ENCODE data around the gene ENOX1. TPM values are rescaled to one million over a fixed set of nuclear protein-coding genes. Genes with fewer than 3 reads are reported as not detected.
"Not testable (repeated sequence)": the region's sequence is repeated elsewhere in the genome, so short reads cannot be mapped to it uniquely, and the experiment has no call there.

ENOX1 gene
- polyA plus RNA-seq, 1 donor (not counting 4 experiments of a cell fraction or from before 2014, with no cell fraction given), result 1.1 TPM

- no peaks in the 10 kb centered on the region for H4K20me1 ChIP-seq (ENCODE audit: control insufficient read depth, extremely low read depth, insufficient read depth, low read length)
- peak overlapping the region; percentile 49 for H3K4me2 ChIP-seq (ENCODE audit: control insufficient read depth, extremely low read depth, insufficient read depth, low read depth, low read length)
- H3K9me1 ChIP-seq (ENCODE audit: control insufficient read depth, extremely low read depth, insufficient read depth, low read length), result no peaks in the 10 kb centered on the region
- DNase-seq (ENCODE audit: low read depth, low spot score), result no peak
- FAIRE-seq, result peak; percentile 80
- H3K27me3 ChIP-seq (ENCODE audit: control insufficient read depth, extremely low read depth, insufficient read depth, low read length), result no peaks in the 10 kb centered on the region
- peaks cover 10% of the 10 kb centered on the region for H3K4me1 ChIP-seq (ENCODE audit: control insufficient read depth, extremely low read depth, insufficient read depth, low read length)
- no peak overlapping the region for H3K4me3 ChIP-seq (ENCODE audit: control insufficient read depth in 2 of 3, extremely low read depth in 1 of 3, insufficient read depth in 2 of 3, low read depth in 1 of 3, low read length in 3 of 3)
- no peak for TF ChIP-seq EZH2 (IDR thresholded peaks at IDR 0.05; ENCODE audit: low read length)
- TF ChIP-seq, protein P1, sequence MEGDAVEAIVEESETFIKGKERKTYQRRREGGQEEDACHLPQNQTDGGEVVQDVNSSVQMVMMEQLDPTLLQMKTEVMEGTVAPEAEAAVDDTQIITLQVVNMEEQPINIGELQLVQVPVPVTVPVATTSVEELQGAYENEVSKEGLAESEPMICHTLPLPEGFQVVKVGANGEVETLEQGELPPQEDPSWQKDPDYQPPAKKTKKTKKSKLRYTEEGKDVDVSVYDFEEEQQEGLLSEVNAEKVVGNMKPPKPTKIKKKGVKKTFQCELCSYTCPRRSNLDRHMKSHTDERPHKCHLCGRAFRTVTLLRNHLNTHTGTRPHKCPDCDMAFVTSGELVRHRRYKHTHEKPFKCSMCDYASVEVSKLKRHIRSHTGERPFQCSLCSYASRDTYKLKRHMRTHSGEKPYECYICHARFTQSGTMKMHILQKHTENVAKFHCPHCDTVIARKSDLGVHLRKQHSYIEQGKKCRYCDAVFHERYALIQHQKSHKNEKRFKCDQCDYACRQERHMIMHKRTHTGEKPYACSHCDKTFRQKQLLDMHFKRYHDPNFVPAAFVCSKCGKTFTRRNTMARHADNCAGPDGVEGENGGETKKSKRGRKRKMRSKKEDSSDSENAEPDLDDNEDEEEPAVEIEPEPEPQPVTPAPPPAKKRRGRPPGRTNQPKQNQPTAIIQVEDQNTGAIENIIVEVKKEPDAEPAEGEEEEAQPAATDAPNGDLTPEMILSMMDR (optimal IDR thresholded peaks at IDR 0.05 in 1 of 3, IDR thresholded peaks at IDR 0.05 in 1 of 3, conservative IDR thresholded peaks at IDR 0.05 in 1 of 3; ENCODE audit: extremely low read depth in 1 of 3, insufficient read depth in 2 of 3, low read length in 3 of 3), result no peak
- H2AFZ ChIP-seq (ENCODE audit: control insufficient read depth, low read length), result no peak overlapping the region
- no peak overlapping the region for H3K9ac ChIP-seq (ENCODE audit: control insufficient read depth, extremely low read depth, insufficient read depth, low read length)
- H3K79me2 ChIP-seq (ENCODE audit: control insufficient read depth, insufficient read depth, low read length), result no peaks in the 10 kb centered on the region
- no peaks in the 10 kb centered on the region for H3K9me3 ChIP-seq (ENCODE audit: control insufficient read depth, low read depth, low read length)
- H3K36me3 ChIP-seq (ENCODE audit: control insufficient read depth in 2 of 2, extremely low read depth in 1 of 2, insufficient read depth in 2 of 2, low read length in 2 of 2), result no peaks in the 10 kb centered on the region
- peak overlapping the region; percentile 37 for H3K27ac ChIP-seq (ENCODE audit: control insufficient read depth, insufficient read depth, low read length)
- dilution Hi-C loops (cut with MboI; ENCODE audit: extremely low pct_ligation_motif_present, low sequenced_read_pairs), result no loop called here
Observed at GRCh38 chr13:43831088-43831487, 44.3 kb upstream of the ENOX1 start.

- peak overlapping the region; percentile 17 for H2AFZ ChIP-seq (ENCODE audit: control insufficient read depth, low read length)
Observed at GRCh38 chr13:43830497-43830881, 43.7 kb upstream of the ENOX1 start.

DNA sequence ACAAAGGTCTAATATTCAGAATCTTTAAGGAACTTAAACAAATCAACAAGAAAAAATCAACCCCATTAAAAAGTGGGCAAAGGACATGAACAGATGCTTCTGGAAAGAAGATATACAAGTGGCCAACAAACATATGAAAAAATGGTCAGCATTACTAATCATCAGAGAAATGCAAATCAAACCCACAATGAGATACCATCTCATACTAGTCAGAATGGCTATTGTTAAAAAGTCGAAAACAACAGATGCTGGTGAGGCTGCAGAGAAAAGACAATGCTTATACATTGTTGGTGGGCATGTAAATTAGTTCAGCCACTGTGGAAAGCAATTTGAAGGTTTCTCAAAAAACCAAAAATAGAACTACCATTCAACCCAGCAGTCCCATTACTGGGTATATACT lies 37.9 kb upstream of the ENOX1 start:
- H3K4me1 ChIP-seq (ENCODE audit: control insufficient read depth, extremely low read depth, insufficient read depth, low read length); H3K36me3 ChIP-seq (ENCODE audit: control insufficient read depth in 2 of 2, extremely low read depth in 1 of 2, insufficient read depth in 2 of 2, low read length in 2 of 2); H3K4me3 ChIP-seq (ENCODE audit: control insufficient read depth in 2 of 3, extremely low read depth in 1 of 3, insufficient read depth in 2 of 3, low read depth in 1 of 3, low read length in 3 of 3); H4K20me1 ChIP-seq (ENCODE audit: control insufficient read depth, extremely low read depth, insufficient read depth, low read length); H2AFZ ChIP-seq (ENCODE audit: control insufficient read depth, low read length); H3K9me3 ChIP-seq (ENCODE audit: control insufficient read depth, low read depth, low read length); H3K9ac ChIP-seq (ENCODE audit: control insufficient read depth, extremely low read depth, insufficient read depth, low read length); H3K27ac ChIP-seq (ENCODE audit: control insufficient read depth, insufficient read depth, low read length); H3K79me2 ChIP-seq (ENCODE audit: control insufficient read depth, insufficient read depth, low read length); H3K4me2 ChIP-seq (ENCODE audit: control insufficient read depth, extremely low read depth, insufficient read depth, low read depth, low read length); DNase-seq (ENCODE audit: low read depth, low spot score); dilution Hi-C loops (cut with MboI; ENCODE audit: extremely low pct_ligation_motif_present, low sequenced_read_pairs); H3K27me3 ChIP-seq (ENCODE audit: control insufficient read depth, extremely low read depth, insufficient read depth, low read length); H3K9me1 ChIP-seq (ENCODE audit: control insufficient read depth, extremely low read depth, insufficient read depth, low read length): not testable (repeated sequence)
- peak; percentile 43 for FAIRE-seq

More at GRCh38 chr13:43830497-43830881, 43.7 kb upstream of the ENOX1 start:
- no peak for TF ChIP-seq EZH2 (IDR thresholded peaks at IDR 0.05; ENCODE audit: low read length)
- TF ChIP-seq, protein P1 (optimal IDR thresholded peaks at IDR 0.05 in 1 of 3, IDR thresholded peaks at IDR 0.05 in 1 of 3, conservative IDR thresholded peaks at IDR 0.05 in 1 of 3; ENCODE audit: extremely low read depth in 1 of 3, insufficient read depth in 2 of 3, low read length in 3 of 3), result no peak
- FAIRE-seq, result peak; percentile 71
- Histone ChIP-seq H3K4me2 (ENCODE audit: control insufficient read depth, extremely low read depth, insufficient read depth, low read depth, low read length) (peak overlapping the region; percentile 49), H3K9me3 (ENCODE audit: control insufficient read depth, low read depth, low read length) (no peaks in the 10 kb centered on the region), H3K9me1 (ENCODE audit: control insufficient read depth, extremely low read depth, insufficient read depth, low read length) (no peaks in the 10 kb centered on the region), H4K20me1 (ENCODE audit: control insufficient read depth, extremely low read depth, insufficient read depth, low read length) (no peaks in the 10 kb centered on the region), H3K36me3 (ENCODE audit: control insufficient read depth in 2 of 2, extremely low read depth in 1 of 2, insufficient read depth in 2 of 2, low read length in 2 of 2) (no peaks in the 10 kb centered on the region), H3K27me3 (ENCODE audit: control insufficient read depth, extremely low read depth, insufficient read depth, low read length) (no peaks in the 10 kb centered on the region), H3K79me2 (ENCODE audit: control insufficient read depth, insufficient read depth, low read length) (no peaks in the 10 kb centered on the region), H3K27ac (ENCODE audit: control insufficient read depth, insufficient read depth, low read length) (peak overlapping the region; percentile 37), H3K9ac (ENCODE audit: control insufficient read depth, extremely low read depth, insufficient read depth, low read length) (peak overlapping the region; percentile 3), H3K4me3 (ENCODE audit: control insufficient read depth in 2 of 3, extremely low read depth in 1 of 3, insufficient read depth in 2 of 3, low read depth in 1 of 3, low read length in 3 of 3) (peak overlapping the region in 1 of 3 experiments; percentile 30), H3K4me1 (ENCODE audit: control insufficient read depth, extremely low read depth, insufficient read depth, low read length) (peaks cover 10% of the 10 kb centered on the region)
- no peak for DNase-seq (ENCODE audit: low read depth, low spot score)
- dilution Hi-C loops (cut with MboI; ENCODE audit: extremely low pct_ligation_motif_present, low sequenced_read_pairs), result no loop called here

Data from keratinocyte (primary cell).